GM10248 (cell line): ENCODE measurements around the gene ETV2.

Experiments
- CTCF ChIA-PET: fragments of 300-600 bp; sonication (Branson Sonifier 250); formaldehyde crosslinking; extraction: SDS; loops from one replicate; lab custom pipeline; 2021; ENCODE audit warnings: antibody characterized with exemption; lab: Yijun Ruan, JAX
- POLR2A ChIA-PET: fragments of 350-650 bp; sonication (Branson Sonifier 250); formaldehyde crosslinking; extraction: SDS; loops from one replicate; lab custom pipeline; 2020; ENCODE audit warnings: antibody characterized with exemption; lab: Yijun Ruan, JAX
- DNase-seq: peaks from one replicate; pipeline ENCODE4 v3.0.0; 2012; ENCODE audit errors: extremely low spot score
- TF ChIP-seq, protein P1 (sequence below): IDR thresholded peaks from 2 replicates; pipeline ENCODE4 v1.5.1; 2012; ENCODE audit warnings: mild to moderate bottlenecking, low read depth; ENCODE audit errors: extremely low read depth, missing control alignments, control extremely low read depth

ETV2 gene

GRCh38 chr19:35655600-35655999 lies 14.1 kb downstream of the ETV2 start:
- DNase-seq = no peak
- TF ChIP-seq, protein P1, sequence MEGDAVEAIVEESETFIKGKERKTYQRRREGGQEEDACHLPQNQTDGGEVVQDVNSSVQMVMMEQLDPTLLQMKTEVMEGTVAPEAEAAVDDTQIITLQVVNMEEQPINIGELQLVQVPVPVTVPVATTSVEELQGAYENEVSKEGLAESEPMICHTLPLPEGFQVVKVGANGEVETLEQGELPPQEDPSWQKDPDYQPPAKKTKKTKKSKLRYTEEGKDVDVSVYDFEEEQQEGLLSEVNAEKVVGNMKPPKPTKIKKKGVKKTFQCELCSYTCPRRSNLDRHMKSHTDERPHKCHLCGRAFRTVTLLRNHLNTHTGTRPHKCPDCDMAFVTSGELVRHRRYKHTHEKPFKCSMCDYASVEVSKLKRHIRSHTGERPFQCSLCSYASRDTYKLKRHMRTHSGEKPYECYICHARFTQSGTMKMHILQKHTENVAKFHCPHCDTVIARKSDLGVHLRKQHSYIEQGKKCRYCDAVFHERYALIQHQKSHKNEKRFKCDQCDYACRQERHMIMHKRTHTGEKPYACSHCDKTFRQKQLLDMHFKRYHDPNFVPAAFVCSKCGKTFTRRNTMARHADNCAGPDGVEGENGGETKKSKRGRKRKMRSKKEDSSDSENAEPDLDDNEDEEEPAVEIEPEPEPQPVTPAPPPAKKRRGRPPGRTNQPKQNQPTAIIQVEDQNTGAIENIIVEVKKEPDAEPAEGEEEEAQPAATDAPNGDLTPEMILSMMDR = no peak
- ChIA-PET POLR2A (no interaction called here), CTCF (interaction anchor here (0.8 to 1.4 kb wide), 3 partner anchors 11 to 141 kb away, joined by 3 read pairs; partner anchors contain the start of gene UPK1A)

DNA sequence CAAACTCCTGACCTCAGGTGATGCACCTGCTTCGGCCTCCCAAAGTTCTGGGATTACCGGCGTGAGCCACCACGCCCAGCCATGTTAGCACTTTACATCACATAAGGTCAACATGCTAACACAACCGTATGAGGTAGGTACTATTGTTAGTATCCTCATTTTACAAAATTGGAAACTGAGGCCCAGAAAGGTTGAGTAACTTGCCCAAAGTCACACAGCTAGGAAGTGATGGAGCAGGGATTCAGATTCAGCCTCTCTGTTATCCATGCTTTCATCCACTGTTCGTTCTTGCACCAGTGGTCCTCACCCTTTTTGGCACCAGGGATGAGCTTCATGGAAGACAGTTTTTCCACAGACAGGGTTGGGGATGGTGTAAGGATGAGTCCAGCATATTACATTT lies 15.2 kb downstream of the ETV2 start:
- no peak for DNase-seq
- POLR2A ChIA-PET = no interaction called here
- CTCF ChIA-PET = interaction anchor here (1.0 kb wide), 1 partner anchor 12 kb away, joined by 4 read pairs; no protein-coding TSS in a partner anchor
- TF ChIP-seq, protein P1 = no peak

GRCh38 chr19:35657904-35658700 lies 16.6 kb downstream of the ETV2 start:
- ChIA-PET POLR2A (interaction anchor here (0.6 kb wide), 1 partner anchor 226 kb away, joined by 4 read pairs; no protein-coding TSS in a partner anchor), CTCF (interaction anchor here (0.9 to 1.2 kb wide), 2 partner anchors 10 to 70 kb away, joined by 3 read pairs; no protein-coding TSS in a partner anchor)
- TF ChIP-seq, protein P1 = no peak

DNA sequence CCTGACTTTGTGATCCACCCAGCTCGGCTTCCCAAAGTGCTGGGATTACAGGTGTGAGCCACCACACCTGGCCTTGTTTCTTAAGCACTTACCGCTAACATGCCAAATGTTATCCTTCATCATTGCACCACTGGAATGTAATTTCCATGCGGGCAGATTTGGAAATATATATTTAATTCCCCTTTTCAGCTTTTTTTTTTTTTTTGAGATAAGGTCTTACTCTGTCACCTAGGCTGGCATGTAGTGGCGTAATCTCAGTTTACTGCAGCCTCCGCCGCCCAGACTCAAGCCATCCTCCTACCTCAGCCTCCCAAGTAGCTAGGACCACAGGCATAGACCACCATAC lies 20.4 kb downstream of the ETV2 start:
- ChIA-PET POLR2A (interaction anchor here (0.6 to 0.9 kb wide), 3 partner anchors 12 to 197 kb away, joined by 3 to 5 read pairs (median 4); no protein-coding TSS in a partner anchor), CTCF (no interaction called here)
- no peak for DNase-seq
- TF ChIP-seq, protein P1 = no peak

More at GRCh38 chr19:35657904-35658700, 16.6 kb downstream of the ETV2 start:
- no peak for DNase-seq

- POLR2A ChIA-PET = interaction anchor here (0.6 kb wide), 1 partner anchor 17 kb away, joined by 4 read pairs; no protein-coding TSS in a partner anchor
- CTCF ChIA-PET = interaction anchor here (1.0 to 1.5 kb wide), 2 partner anchors 10 to 72 kb away, joined by 3 to 4 read pairs; no protein-coding TSS in a partner anchor
- no peak for DNase-seq
- TF ChIP-seq, protein P1 = no peak
Measured at GRCh38 chr19:35663981-35664380, 22.4 kb downstream of the ETV2 start.

- ChIA-PET CTCF (no interaction called here), POLR2A (no interaction called here)
- TF ChIP-seq, protein P1 = no peak
- DNase-seq = no peak
Measured at GRCh38 chr19:35665157-35665556, 23.6 kb downstream of the ETV2 start.
